ENCODE data around the gene GANAB.
"Not testable (repeated sequence)": the region's sequence is repeated elsewhere in the genome, so short reads cannot be mapped to it uniquely, and the experiment has no call there.

The GANAB gene

DNA sequence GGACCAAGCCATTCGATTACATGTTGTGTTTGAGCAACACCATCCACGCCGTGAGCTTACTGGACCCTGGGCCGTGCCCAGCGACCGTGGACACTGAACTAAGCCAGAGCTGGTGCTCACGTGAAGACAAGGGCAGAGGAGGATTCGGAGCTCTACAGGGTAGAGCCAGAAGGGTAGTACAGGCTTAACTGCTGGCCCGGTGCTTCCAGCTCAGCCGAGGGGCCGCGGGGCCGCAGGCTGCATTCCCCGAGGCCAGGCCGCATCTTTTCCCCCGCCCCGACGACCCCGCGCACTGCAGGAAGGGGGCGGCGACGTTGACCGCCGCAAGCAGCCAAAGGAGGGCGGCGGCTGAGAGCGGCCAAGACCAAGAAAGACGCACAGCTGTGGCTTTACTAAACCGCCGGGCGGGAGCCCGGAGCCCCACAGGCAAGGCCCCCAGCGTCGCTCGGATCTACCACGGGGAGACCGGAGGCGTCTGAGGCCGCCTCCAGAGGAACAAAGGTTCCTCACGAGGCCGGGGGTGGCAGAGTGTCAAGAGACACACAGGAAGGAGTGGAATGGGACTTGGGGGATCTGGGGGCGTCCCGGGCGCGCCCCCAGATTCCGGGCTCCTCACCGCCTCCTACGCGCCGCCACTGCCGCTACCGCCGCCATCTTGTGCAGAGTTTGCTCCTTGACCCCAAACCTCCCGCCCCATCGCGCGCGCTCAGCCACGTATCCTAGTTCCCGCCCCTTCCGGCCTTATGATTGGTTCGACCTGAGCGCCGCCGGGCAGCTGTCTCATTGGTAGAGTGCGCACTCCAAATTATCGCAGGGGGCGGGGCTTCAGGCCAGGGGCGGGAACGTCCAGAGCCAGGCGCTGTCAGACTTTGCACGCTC, at the start of gene GANAB:
Gene GANAB (minus strand): TSS at position 668 of the 879 bp plus-strand sequence. CDS start 14 bp downstream, at position 654.
- DNase-seq, result peak; percentile 99

DNA sequence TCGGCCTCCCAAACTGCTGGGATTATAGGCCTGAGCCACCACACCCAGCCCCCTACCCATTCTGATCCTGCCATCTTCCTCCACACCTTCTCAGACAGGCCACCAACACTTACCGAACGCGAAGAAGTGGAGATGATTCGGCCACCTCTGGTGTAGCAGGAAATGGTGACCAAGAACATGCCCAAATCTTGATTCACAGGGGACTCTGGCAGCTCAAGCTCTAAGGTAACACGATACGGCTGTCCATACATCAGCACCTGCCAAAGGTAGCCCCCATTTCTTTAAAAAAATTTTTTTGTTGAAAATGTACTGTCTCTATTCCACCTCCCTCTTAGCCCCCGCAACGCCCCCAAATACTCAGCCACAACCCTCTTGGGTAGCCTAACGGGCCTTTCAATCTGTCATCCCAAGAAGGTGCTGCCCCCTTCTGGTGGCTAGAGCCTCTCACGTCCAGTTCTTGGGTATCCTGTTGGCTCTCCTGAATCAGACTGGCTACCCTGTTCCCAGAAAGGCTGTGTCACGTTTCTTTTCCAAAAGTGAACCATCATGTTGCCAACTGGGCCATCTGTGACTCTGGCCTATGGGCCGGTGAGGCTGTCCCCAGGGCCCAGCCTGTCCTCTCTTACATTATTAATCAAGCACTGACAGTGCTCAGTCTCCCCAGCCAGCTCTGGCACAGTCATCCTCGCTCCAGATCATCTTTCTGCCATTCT, 48.2 kb upstream of the GANAB start:
- peak; percentile 79 for DNase-seq

GRCh38 chr11:62693624-62694023, 47.2 kb upstream of the GANAB start:
- DNase-seq, result not testable (repeated sequence)

GRCh38 chr11:62689421-62690183, 43.2 kb upstream of the GANAB start, which contains the start of gene LRRN4CL:
Gene LRRN4CL (minus strand): TSS chr11:62689530. CDS start chr11:62688508, 1,022 bp downstream.
- no peak for DNase-seq

- DNase-seq, result no peak
Observed at GRCh38 chr11:62688491-62688890, 42.1 kb upstream of the GANAB start.

- no peak for DNase-seq
Observed at GRCh38 chr11:62687508-62688396, 41.3 kb upstream of the GANAB start.

- no peak for DNase-seq
Observed at GRCh38 chr11:62682518-62682917, 36.1 kb upstream of the GANAB start.

GRCh38 chr11:62680825-62681240, 34.4 kb upstream of the GANAB start:
- DNase-seq, result no peak

- DNase-seq, result peak; percentile 82
Observed at GRCh38 chr11:62678770-62679696, 32.6 kb upstream of the GANAB start, which contains the start of gene UBXN1. Gene UBXN1 (minus strand): TSS chr11:62679073. CDS start chr11:62678923, 150 bp downstream.

GRCh38 chr11:62678433-62678769, 32.0 kb upstream of the GANAB start:
- DNase-seq, result no peak

DNA sequence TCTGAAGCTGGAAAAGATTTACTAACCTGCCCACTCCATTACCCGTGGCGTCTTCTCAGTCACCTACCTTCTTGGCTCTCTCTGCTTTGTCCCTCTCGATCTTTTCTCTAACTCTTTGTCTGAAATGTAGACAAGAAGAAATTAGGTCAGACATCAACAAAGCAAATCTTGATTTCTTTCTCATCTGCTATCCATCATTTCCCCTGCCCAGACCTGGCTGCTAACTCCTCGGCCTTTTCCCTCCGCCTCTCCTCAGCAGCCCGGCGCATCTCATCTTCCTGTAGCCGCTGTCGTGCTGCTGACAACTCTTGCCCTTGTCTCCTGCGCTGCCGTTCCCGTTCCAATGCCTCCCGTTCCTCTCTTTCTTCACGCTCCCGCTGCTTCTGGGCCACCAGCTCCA, 31.3 kb upstream of the GANAB start:
- DNase-seq, result no peak

- no peak for DNase-seq
Observed at GRCh38 chr11:62677156-62677555, 30.7 kb upstream of the GANAB start.

GRCh38 chr11:62676698-62677097, 30.3 kb upstream of the GANAB start:
- DNase-seq, result no peak

DNA sequence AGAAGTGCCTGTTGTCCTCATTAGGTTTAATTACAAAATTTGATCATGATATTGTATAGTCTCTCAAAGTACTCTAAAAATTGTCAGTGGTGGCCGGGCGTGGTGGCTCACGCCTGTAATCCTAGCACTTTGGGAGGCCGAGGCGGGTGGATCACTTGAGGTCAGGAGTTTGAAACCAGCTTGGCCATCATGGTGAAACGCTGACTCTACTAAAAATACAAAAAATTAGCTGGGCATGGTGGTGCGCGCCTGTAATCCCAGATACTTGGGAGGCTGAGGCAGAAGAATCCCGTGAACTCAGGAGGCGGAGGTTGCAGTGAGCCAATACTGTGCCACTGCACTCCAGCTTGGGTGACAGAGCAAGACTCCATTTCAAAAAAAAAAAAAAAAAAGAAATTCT, 29.0 kb upstream of the GANAB start:
- not testable (repeated sequence) for DNase-seq

- DNase-seq, result no peak
Observed at GRCh38 chr11:62673196-62673525, 26.7 kb upstream of the GANAB start.

GRCh38 chr11:62671608-62672389, 25.4 kb upstream of the GANAB start, which contains the start of the genes LBHD1 and UQCC3:
Gene LBHD1 (minus strand): TSS chr11:62672267. CDS start chr11:62670031, 2,236 bp downstream.
Gene UQCC3 (plus strand): TSS chr11:62671673. CDS start chr11:62671746, 73 bp downstream.
- peak; percentile 71 for DNase-seq

GRCh38 chr11:62671236-62671607, 24.8 kb upstream of the GANAB start:
- no peak for DNase-seq

GRCh38 chr11:62669420-62670161, 23.2 kb upstream of the GANAB start:
- DNase-seq, result no peak

- DNase-seq, result no peak
Observed at GRCh38 chr11:62667460-62667859, 21.0 kb upstream of the GANAB start.

Data from activated CD8-positive, alpha-beta memory T cell treated with anti-CD3 and anti-CD28 coated beads, Interleukin-2, amount 50 U/mL, for 4 hours (primary cell).